ENCODE data around the gene MEIOSIN. TPM values are rescaled to one million over a fixed set of nuclear protein-coding genes. Genes with fewer than 3 reads are reported as not detected.

The MEIOSIN gene
- total and polyA plus RNA-seq, 3 donors from 2014 or later: 9.2 to 13.8 (median 10.4) TPM

- no peak overlapping the region for H3K27ac ChIP-seq
- TF ChIP-seq POLR2A (IDR thresholded peaks at IDR 0.05) (no peak), CTCF (IDR thresholded peaks at IDR 0.05) (no peak)
- H3K9me3 ChIP-seq: no peaks in the 10 kb centered on the region
- 59 to 60% methylated on average over 2 of the region's 2 CpGs for WGBS, 2 donors
- H3K4me3 ChIP-seq: no peak overlapping the region
- H3K36me3 ChIP-seq (ENCODE audit: low read depth, missing control alignments): no peaks in the 10 kb centered on the region
- intact Hi-C loops (cut with DNase I; ENCODE audit: low total_unique reads): loop anchor here (10.0 kb wide), 1 partner anchor 111 kb away; the partner anchor contains the start of gene IRF2BP1
- no peak for DNase-seq
- H3K4me1 ChIP-seq: peaks cover 9% of the 10 kb centered on the region
- no peaks in the 10 kb centered on the region for H3K27me3 ChIP-seq
Measured at GRCh38 chr19:45773384-45773783, 40.1 kb downstream of the MEIOSIN start.

GRCh38 chr19:45774765-45775164 lies 41.5 kb downstream of the MEIOSIN start:
- 85 to 90% methylated on average over 9 of the region's 9 CpGs for WGBS, 2 donors
- Histone ChIP-seq H3K36me3 (ENCODE audit: low read depth, missing control alignments) (no peaks in the 10 kb centered on the region), H3K27me3 (no peaks in the 10 kb centered on the region), H3K9me3 (no peaks in the 10 kb centered on the region), H3K4me3 (no peak overlapping the region), H3K4me1 (peaks cover 12% of the 10 kb centered on the region), H3K27ac (no peak overlapping the region)
- TF ChIP-seq CTCF (IDR thresholded peaks at IDR 0.05) (no peak), POLR2A (IDR thresholded peaks at IDR 0.05) (no peak)
- DNase-seq: no peak
- intact Hi-C loops (cut with DNase I; ENCODE audit: low total_unique reads): loop anchor here (10.0 kb wide), 1 partner anchor 110 kb away; the partner anchor contains the start of gene IRF2BP1

- Histone ChIP-seq H3K27ac (no peak overlapping the region), H3K4me3 (no peak overlapping the region), H3K4me1 (peaks cover 18% of the 10 kb centered on the region), H3K27me3 (no peaks in the 10 kb centered on the region), H3K36me3 (ENCODE audit: low read depth, missing control alignments) (no peaks in the 10 kb centered on the region), H3K9me3 (no peaks in the 10 kb centered on the region)
- no peak for DNase-seq
- intact Hi-C loops (cut with DNase I; ENCODE audit: low total_unique reads): loop anchor here (10.0 kb wide), 1 partner anchor 107 kb away; the partner anchor contains the start of gene IRF2BP1
- WGBS, 2 donors: 96 to 97% methylated on average over 27 to 34 of the region's 34 CpGs
- TF ChIP-seq POLR2A (IDR thresholded peaks at IDR 0.05) (no peak), CTCF (IDR thresholded peaks at IDR 0.05) (no peak)
Measured at GRCh38 chr19:45777395-45777961, 44.2 kb downstream of the MEIOSIN start.

- Histone ChIP-seq H3K27ac (no peak overlapping the region), H3K4me1 (peaks cover 21% of the 10 kb centered on the region), H3K36me3 (ENCODE audit: low read depth, missing control alignments) (no peaks in the 10 kb centered on the region), H3K4me3 (no peak overlapping the region), H3K27me3 (no peaks in the 10 kb centered on the region), H3K9me3 (no peaks in the 10 kb centered on the region)
- intact Hi-C loops (cut with DNase I; ENCODE audit: low total_unique reads): loop anchor here (10.0 kb wide), 1 partner anchor 107 kb away; the partner anchor contains the start of gene IRF2BP1
- TF ChIP-seq CTCF (IDR thresholded peaks at IDR 0.05): no peak
- TF ChIP-seq POLR2A (IDR thresholded peaks at IDR 0.05): no peak
- no peak for DNase-seq
- 93 to 95% methylated on average over 9 to 28 of the region's 28 CpGs for WGBS, 2 donors
Measured at GRCh38 chr19:45778010-45778661, 44.9 kb downstream of the MEIOSIN start.

All from testis (tissue), 3 donors.